Medulla oblongata (tissue), 1 donor: Measurements from ENCODE around the gene GPR68.
"Not testable (repeated sequence)": the region's sequence is repeated elsewhere in the genome, so short reads cannot be mapped to it uniquely, and the experiment has no call there.

Source experiments
- DNase-seq: peaks from one replicate; pipeline ENCODE4 v3.0.0-alpha.2; 2015; ENCODE audit errors: extremely low spot score

GPR68 gene

GRCh38 chr14:91190853-91191252, 53.7 kb downstream of the GPR68 start:
- DNase-seq: no peak

- no peak for DNase-seq
Measured at GRCh38 chr14:91187271-91187670, 57.2 kb downstream of the GPR68 start.

GRCh38 chr14:91186515-91187066, 57.9 kb downstream of the GPR68 start:
- no peak for DNase-seq

- DNase-seq: no peak
Measured at GRCh38 chr14:91185721-91186120, 58.8 kb downstream of the GPR68 start.

- no peak for DNase-seq
Measured at GRCh38 chr14:91184559-91184958, 59.9 kb downstream of the GPR68 start.

GRCh38 chr14:91182753-91183152, 61.8 kb downstream of the GPR68 start:
- not testable (repeated sequence) for DNase-seq
